ENCODE data around the gene GRAP.

GRAP gene

DNA sequence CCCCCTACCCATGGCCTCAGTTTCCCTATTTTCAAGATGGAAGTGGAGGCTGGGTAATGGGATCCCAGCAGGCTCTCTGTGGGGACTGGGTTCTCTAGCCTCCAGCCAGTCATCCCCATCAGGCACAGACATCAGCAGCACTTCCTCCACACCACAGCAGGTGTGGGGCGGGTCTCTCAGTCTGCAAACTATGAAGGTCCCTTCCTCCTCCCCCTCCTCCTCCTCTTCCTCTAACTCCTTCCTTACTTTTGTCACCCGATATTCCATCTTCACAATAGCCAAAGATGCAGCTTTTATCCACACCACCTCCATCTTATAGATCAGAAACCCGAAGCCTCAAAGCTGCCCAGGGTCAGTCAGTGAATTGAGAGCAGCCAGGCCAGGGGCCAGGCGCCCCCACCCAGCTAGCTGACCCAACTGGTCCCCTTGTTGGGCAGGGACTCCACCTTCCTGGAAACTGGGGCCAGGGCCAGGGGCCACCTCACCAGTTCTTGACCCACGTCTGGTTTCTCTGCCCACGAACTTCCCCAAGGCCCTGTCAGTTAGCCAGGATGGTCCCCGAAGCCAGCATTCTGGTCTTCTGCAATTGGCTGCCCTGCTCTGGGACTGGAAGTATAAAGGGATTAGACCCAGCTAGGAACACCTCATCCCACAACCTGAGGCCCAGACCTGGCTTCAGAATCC lies 44.7 kb downstream of the GRAP start:
- DNase-seq: no peak

GRCh38 chr17:19000531-19001325 lies 46.0 kb downstream of the GRAP start:
- no peak for DNase-seq

DNA sequence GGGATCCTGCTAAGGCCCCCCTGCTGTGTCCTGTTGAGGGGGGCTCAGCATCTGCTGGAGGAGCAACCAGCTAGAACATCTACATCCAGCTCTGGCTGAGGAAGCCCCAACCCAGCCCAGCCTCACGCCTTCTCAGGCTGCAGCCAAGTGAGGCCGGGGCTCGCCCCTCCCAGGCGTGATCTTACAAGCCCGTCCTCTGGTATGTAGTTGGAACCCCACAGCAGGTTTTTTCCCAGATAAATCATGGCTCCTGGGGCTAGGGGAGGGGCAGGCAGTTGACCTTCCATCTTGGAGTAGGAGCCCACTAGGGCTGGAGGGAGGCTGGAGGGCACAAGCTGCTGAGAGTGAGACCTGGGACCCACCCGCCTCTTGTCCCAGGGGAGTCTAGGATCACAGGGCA lies 46.8 kb downstream of the GRAP start:
- DNase-seq: no peak

DNA sequence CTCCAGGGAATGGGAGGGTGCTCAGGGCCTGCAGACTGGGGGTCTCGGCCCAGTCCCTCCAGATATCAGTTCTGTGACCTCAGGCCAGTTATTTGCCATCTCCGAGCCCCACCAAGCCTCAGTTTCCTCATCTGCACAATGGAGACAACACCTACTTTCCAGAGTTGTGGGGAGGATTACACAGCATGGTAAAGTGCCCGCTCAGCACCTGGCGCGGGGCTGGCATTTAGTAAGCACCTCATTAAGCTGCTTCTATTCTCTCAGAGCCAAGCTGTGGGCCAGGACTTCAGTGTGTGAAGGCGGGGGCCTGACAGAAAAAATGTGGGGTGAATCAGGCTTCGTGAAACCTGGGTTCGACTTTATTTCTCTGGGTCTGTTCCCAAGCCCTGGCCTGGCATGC lies 47.4 kb downstream of the GRAP start:
- DNase-seq: no peak

DNA sequence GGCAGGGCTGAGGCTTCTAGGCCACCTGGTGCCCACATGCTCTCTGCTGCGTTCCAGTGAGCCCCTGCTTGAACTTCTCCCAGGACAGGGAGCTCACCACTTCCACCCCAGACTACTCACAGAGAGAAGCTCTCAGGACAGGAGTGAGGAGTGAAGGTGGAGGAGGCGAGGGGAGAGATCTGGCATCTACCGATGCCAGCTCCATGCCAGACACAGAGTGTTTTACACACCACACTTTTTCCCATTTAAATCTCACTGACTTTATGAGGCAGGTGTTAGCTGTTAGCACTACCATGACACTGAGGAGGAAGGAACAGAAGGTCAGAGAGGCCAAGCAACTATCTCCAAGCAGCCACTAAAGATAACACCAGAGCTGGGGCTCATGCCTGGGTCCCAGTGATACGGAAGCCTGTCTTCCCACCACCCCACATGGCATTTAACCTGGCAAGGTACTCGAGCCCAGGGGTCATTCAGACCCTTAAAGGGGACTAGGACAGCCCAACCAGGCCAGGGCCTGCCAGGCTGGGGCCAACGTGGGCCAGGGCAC lies 49.0 kb downstream of the GRAP start:
- DNase-seq: no peak

GRCh38 chr17:18996458-18996857 lies 50.3 kb downstream of the GRAP start:
- DNase-seq: no peak

DNA sequence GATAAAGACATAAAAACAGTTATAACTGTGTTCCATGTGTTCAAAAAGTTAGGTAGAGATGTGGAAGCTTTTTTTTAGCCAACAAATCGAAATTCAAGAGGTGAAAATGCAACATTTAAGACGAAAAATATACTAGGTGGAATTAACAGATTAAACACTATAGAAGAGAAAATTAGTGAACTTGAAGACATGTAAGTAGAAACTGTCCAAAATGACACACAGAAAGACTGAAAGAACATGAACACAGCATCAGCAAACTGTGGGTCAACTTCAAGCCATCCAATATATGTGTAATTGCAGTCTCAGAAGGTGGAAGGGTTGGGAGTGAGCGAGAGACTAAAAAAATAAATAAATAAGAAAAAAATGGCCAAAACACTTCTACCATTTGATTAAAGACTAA lies 51.5 kb downstream of the GRAP start:
- no peak for DNase-seq

- no peak for DNase-seq
Observed at GRCh38 chr17:18994631-18995030, 52.1 kb downstream of the GRAP start.

- no peak for DNase-seq
Observed at GRCh38 chr17:18993905-18994526, 52.7 kb downstream of the GRAP start.

DNA sequence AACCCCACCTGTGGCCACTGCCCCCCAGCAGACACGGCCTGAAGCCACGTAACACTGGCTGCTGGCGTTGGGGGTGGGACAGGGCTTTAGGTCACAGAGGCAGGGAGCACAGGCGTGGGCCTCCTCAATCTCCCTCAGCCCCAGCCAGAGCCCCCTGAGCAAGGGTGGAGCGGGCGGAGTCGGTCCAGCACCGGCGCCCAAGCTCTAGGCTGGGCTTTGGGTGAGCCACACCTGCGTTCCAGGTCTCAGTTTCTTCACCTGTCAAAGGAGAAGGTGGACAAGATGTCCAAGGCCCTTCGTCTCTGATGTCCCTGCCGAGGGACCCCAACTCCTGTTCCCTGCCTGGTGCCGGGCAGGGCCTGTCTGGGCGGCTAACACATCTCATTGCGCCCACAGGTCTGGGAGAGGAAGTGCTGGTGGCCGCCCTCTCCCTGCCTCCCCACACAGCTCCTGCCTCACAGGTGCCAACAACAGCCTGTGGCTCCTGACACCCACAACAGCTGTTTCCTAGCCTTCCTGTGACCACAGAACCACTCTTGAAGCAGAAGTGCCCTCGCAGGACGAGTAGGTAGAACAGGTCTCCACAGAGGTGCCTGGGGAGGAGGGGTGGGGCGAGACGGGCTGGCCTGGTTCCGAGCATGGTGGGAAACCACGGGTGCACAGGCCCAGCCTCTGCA lies 54.2 kb downstream of the GRAP start:
- peak; percentile 63 for DNase-seq

DNA sequence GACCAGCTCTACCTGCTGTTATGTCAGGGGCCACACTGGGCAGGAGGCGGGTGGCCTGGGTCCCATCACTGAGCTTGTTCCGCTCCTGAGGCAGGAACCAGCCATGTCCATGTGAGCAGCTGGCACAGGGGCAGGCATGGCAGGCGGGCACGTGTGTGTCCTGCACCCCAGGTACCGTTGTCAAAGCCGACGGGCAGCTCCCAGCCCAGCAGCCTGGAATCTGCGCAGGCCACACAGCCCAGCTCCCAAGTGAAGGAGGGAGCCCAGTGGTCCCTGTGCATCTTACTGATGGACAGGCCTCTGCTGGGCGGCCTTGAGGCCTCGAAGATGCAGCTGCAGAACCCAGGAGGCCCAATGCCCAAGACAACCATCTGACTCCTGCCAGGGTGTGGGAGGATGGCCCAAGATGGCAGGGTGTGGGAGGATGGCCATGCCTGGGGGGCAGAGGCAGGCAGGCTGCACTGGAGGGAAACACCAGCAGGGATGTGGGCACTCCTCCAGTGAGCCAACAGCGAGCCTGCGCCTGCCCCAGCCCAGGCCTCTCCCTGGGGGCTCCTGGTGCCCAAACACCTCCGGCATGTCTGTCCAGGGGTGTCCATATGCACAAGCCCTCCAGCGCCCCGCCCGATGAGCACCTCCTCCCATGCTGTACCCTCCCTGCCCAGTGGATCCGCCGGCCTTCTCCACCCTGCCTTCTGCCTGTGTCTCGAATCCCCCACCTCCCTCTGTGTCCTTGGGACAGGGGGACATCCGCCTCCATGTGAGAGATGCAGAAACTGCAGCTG lies 55.0 kb downstream of the GRAP start:
- DNase-seq: no peak

DNA sequence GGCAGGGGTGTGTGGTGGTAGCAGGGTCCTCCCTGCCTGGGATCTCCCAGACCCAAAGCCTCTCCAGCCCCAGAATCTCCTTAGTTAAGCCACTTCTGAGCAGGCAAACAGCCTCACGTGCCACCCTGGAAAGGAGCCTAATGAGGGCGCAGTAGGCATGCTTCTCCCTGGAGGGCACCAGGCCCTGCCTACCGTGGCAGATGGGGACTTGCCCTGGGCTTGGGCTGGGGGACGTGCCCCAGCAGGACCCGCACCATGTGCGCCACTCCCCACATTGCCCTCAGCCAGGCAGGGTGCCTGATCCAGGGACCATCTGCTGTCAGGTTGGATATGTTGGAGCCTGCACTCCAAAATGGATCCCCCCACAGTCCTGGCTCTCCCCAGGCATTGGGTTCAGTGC lies 56.4 kb downstream of the GRAP start:
- DNase-seq: no peak

- no peak for DNase-seq
Observed at GRCh38 chr17:18988546-18989173, 58.1 kb downstream of the GRAP start.

- DNase-seq: no peak
Observed at GRCh38 chr17:18987862-18988545, 58.8 kb downstream of the GRAP start.

GRCh38 chr17:18987230-18987610 lies 59.5 kb downstream of the GRAP start:
- DNase-seq: no peak

DNA sequence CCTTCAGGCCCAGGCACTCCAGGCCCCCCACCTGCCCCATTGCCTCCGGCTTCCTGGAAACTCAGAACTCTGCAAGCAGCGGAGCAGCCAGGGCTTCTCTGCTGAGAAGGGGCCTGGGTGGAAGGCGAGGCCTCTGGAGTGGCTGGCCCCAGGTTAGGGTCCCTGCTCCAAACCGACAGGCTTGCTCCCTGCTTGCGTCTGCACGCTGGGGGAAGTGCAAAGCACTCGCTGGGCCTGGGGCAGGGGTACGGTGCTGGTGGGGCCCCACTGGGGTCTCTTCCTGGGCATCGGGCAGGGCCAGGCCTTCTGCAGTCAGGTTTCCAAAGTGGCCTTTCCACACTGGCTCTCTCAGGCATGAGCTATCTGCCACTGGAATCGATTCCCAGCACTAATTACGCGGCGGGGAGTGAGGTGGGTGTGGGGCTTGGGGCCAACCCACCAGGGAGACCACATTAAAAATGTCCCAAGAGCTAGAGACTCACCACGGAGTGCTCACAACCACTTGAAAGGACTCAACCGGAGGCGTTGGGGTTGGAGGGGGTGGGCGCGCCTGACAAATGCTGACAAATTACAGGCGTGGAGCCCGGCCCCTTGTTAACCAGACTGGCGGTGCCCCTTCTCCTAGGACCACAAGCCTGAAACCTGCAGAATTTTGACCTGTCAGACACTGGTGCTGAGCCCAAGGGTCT lies 60.1 kb downstream of the GRAP start:
- DNase-seq: no peak

DNA sequence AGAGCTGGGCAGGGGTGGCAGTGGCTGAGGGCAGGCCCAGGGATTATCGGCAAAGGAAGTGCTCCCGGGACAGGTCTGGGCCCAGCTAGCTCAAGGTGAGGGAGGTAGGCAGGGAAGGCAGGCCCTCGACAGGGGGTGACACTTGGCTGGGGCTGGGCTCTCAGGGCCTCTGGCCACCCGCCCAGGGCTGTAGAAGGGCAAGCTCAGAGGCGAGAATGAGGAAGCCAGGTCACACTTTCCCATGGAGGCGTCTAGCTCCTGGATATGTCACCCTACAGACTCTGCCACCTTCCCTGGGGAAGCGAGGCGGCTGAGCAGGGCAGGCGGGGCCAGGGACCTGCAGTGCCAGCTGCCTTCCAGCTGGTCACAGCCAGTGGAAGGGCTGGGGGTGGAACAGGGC lies 61.3 kb downstream of the GRAP start:
- no peak for DNase-seq

DNA sequence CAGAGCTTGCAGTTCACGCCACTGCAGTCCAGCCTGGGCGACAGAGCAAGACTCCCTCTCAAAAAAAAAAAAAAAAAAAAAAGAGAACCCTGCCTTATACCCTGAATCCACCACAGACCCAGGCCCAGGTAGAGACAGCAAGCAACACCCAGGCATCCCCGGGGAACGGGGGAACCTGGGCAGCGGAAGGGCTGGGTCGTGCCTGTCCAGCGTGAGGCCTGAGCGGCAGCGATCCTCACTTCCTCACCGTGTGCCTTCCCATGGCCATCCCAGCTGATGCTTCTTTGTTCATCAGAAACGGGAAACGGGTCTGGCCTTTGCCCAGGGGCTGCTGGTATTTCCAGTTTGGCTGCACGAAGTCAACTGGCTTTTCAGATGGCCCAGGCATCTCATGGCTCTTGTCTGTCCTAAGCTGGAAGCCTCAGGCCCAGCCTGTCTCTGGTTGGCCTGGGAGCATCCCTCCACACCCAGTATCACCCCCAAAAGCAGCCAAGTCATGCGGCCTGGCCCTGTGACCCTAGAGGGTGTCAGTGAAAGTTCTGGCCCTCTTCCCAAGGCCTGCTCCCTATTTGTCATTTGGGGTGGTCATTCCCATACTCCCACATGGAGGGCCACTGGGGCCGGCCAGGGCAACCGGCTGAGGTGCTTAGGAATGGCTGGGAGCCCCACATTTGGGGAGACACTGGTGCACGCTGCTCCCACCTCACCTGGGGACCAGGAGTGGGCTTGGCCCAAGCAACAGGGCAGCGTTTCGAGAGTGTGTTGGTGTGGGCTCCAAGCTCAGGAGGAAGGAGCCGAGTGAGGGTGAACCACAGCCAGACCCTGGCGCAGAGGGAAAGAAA lies 62.3 kb downstream of the GRAP start:
- DNase-seq: no peak

- DNase-seq: no peak
Observed at GRCh38 chr17:18981642-18982424, 64.9 kb downstream of the GRAP start.

All from CD4-positive, alpha-beta T cell treated with Interleukin-21 for 1 hour (primary cell).